ENCODE measurements around the gene POLR1E.
"Not testable (repeated sequence)": the region's sequence is repeated elsewhere in the genome, so short reads cannot be mapped to it uniquely, and the experiment has no call there.

Gene POLR1E

GRCh38 chr9:37468620-37469019 lies 17.1 kb upstream of the POLR1E start:
- DNase-seq (ENCODE audit: low read depth in 1 of 2, low spot score in 1 of 2), result peak in 1 of 2 experiments; percentile 56
- in situ Hi-C loops (cut with HindIII; ENCODE audit: low pct_unique_long_range_greater_than_20kb, low sequenced_read_pairs), result no loop called here
- no peak for TF ChIP-seq JUND (IDR thresholded peaks at IDR 0.05; ENCODE audit: low read depth)

GRCh38 chr9:37471942-37472684 lies 13.6 kb upstream of the POLR1E start:
- TF ChIP-seq JUND (IDR thresholded peaks at IDR 0.05; ENCODE audit: low read depth), result peak; percentile 83; the same call in 1 of the 2 replicates
- in situ Hi-C loops (cut with HindIII; ENCODE audit: low pct_unique_long_range_greater_than_20kb, low sequenced_read_pairs), result no loop called here
- DNase-seq (ENCODE audit: low read depth in 1 of 2, low spot score in 1 of 2), result peak in 1 of 2 experiments; percentile 74

DNA sequence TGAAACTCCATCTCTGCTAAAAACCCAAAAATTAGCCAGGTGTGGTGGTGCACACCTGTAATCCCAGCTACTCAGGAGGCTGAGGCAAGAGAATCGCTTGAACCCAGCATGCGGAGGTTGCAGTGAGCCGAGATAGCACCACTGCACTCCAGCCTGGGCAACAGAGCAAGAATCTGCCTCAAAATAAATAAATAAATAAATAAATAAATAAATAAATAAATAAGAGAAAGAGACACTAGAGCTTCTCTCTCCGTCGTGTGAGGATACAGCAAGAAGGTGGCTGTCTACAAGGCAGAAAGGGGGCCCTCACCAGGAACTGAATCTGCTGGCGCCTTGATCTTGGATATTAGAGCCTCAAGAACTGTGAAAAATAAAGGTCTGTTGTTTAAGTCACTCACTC lies 11.8 kb upstream of the POLR1E start:
- DNase-seq (ENCODE audit: low read depth in 1 of 2, low spot score in 1 of 2); in situ Hi-C loops (cut with HindIII; ENCODE audit: low pct_unique_long_range_greater_than_20kb, low sequenced_read_pairs): not testable (repeated sequence)

DNA sequence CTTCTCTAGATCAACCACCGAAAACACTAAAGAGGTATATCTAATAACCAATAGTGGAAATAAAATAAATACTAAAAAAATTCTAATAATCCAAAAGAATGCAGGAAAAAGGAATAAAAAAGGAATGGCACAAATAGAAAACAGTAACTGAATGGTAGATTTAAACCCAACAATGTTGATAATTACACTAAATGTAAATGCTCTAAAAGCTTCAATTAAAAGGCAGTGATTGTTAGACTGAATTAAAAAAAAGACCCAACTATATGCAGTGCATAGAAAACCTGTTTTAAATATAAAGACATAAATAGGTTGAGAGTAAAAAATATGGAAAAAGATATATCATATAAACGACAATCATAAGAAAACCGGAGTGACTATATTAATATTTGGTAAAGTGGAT lies 11.3 kb upstream of the POLR1E start:
- in situ Hi-C loops (cut with HindIII; ENCODE audit: low pct_unique_long_range_greater_than_20kb, low sequenced_read_pairs), result no loop called here
- TF ChIP-seq JUND (IDR thresholded peaks at IDR 0.05; ENCODE audit: low read depth), result no peak
- no peak for DNase-seq (ENCODE audit: low read depth in 1 of 2, low spot score in 1 of 2)

DNA sequence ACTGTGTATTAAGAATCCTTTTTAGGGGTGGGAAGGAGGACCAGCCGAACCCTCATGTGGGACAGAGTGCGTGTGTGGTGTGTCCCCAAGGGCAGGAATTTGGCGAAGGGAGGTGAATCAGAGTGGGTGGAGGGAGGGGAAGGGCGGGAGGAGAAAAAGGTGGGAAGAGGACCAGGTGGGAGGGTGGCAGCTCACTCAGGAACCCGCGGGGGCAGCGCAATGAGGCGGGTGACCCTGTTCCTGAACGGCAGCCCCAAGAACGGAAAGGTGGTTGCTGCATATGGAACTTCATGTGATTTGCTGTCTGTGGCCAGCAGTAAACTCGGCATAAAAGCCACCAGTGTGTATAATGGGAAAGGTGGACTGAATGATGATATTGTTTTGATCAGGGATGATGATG lies 8.8 kb upstream of the POLR1E start:
- DNase-seq (ENCODE audit: low read depth in 1 of 2, low spot score in 1 of 2), result no peak
- in situ Hi-C loops (cut with HindIII; ENCODE audit: low pct_unique_long_range_greater_than_20kb, low sequenced_read_pairs), result no loop called here
- no peak for TF ChIP-seq JUND (IDR thresholded peaks at IDR 0.05; ENCODE audit: low read depth)

- in situ Hi-C loops (cut with HindIII; ENCODE audit: low pct_unique_long_range_greater_than_20kb, low sequenced_read_pairs); DNase-seq (ENCODE audit: low read depth in 1 of 2, low spot score in 1 of 2): not testable (repeated sequence)
Measured at GRCh38 chr9:37477443-37477842, 8.3 kb upstream of the POLR1E start.

DNA sequence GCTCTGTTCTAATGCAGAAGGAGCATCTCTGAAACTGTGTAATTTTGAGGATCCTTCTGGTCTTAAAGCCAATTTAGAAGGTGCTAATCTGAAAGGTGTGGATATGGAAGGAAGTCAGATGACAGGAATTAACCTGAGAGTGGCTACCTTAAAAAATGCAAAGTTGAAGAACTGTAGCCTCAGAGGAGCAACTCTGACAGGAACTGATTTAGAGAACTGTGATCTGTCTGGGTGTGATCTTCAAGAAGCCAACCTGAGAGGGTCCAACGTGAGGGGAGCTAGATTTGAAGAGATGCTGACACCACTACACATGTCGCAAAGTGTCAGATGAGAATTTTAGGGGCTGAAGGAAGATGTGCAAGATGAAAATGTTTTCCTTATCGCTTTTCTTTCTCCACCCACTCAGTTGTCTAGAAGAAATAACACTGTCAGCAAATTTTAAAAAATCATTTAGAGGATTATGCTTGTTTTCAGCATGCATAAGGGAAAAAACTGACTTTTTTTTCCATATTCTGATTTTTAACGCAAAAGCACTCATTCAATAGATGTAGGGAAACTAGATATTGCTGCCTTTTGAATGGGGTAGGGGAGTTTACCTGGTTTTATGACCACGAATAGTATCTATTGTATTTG lies 7.6 kb upstream of the POLR1E start:
- in situ Hi-C loops (cut with HindIII; ENCODE audit: low pct_unique_long_range_greater_than_20kb, low sequenced_read_pairs); DNase-seq (ENCODE audit: low read depth in 1 of 2, low spot score in 1 of 2): not testable (repeated sequence)

- in situ Hi-C loops (cut with HindIII; ENCODE audit: low pct_unique_long_range_greater_than_20kb, low sequenced_read_pairs), result no loop called here
- no peak for TF ChIP-seq JUND (IDR thresholded peaks at IDR 0.05; ENCODE audit: low read depth)
- DNase-seq (ENCODE audit: low read depth in 1 of 2, low spot score in 1 of 2), result no peak
Measured at GRCh38 chr9:37480759-37481158, 5.0 kb upstream of the POLR1E start.

DNA sequence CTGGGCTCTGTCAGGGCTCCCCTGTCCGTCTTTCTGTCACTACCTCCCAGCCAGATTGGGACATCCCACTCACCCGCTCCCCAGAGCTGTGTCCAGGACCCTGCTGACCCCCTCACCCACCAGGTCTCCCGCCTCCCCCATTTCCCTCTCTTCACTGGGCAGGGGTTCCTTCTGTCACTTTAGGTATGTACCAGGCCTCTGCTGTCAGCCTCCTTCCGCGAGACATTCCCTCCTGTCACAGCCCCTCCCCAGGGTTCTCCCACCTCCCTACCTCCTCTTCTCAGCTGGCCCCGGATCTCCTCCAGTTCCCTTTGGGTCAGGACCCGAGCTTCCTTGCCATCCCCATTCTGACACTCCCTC lies 488 bp downstream of the POLR1E start:
- no peak for TF ChIP-seq JUND (IDR thresholded peaks at IDR 0.05; ENCODE audit: low read depth)
- no peak for DNase-seq (ENCODE audit: low read depth in 1 of 2, low spot score in 1 of 2)
- in situ Hi-C loops (cut with HindIII; ENCODE audit: low pct_unique_long_range_greater_than_20kb, low sequenced_read_pairs), result no loop called here

DNA sequence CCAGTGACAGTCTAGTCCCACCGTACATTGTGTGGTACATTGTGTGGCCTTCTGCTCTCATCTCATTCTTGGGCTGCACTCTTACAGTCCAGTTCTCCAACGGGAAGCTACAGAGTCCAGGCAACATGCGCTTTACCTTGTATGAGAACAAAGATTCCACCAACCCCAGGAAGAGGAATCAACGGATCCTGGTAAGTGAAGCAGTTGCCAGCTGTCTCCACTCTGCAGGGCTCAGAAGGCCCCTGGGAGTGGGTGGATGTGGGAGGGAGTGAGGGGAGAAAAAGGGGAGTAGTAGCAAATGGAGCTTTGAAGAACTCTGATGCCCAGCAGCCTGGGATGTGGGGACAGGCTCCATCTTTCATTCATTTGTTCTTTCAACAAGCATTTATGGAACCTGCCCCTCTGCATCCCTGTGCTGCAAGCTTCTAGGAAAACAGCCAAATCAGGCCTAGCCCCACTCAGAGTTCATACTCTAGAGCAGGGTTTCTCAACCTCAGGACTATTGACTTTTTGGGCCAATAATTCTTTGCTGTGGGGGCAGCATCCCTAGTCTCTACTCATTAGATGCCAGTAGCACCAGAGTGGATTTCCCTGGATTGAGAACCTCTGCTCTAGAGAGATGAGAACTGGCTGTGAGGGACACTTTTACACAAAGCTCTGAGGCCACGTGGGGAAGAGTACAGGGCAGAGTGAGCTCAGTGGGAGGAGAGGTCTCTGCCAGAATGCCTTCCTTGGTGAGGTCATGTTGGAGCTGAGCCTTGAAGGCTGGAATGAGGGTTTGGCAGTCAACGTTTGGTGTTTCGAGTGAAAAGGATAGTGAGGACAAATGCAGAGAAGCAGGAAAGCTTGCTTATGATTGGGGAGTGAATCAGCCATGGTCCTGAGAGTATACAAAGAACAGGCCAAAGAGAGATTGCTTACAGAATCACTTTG lies 1.1 kb downstream of the POLR1E start:
- in situ Hi-C loops (cut with HindIII; ENCODE audit: low pct_unique_long_range_greater_than_20kb, low sequenced_read_pairs), result no loop called here
- DNase-seq (ENCODE audit: low read depth in 1 of 2, low spot score in 1 of 2), result no peak
- no peak for TF ChIP-seq JUND (IDR thresholded peaks at IDR 0.05; ENCODE audit: low read depth)

DNA sequence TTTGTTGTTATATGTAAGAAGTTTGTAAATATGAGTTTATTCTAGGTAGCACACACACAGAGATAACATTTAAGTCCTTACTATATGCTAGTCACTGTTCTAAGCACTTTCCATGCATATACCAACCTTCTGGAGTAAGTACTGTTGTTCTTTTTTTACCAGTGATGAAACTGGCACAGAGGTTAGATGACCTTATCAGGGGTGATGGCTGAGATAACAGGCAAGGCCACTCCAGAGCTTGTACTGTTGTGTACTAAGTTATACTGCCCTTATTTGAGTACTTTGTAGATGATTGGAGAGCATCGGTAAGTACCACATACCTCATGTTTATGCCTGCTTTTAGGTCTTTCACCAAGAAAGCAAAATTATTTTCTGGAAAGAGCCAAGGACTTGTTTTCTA lies 6.2 kb downstream of the POLR1E start:
- in situ Hi-C loops (cut with HindIII; ENCODE audit: low pct_unique_long_range_greater_than_20kb, low sequenced_read_pairs), result no loop called here
- no peak for DNase-seq (ENCODE audit: low read depth in 1 of 2, low spot score in 1 of 2)
- TF ChIP-seq JUND (IDR thresholded peaks at IDR 0.05; ENCODE audit: low read depth), result no peak

DNA sequence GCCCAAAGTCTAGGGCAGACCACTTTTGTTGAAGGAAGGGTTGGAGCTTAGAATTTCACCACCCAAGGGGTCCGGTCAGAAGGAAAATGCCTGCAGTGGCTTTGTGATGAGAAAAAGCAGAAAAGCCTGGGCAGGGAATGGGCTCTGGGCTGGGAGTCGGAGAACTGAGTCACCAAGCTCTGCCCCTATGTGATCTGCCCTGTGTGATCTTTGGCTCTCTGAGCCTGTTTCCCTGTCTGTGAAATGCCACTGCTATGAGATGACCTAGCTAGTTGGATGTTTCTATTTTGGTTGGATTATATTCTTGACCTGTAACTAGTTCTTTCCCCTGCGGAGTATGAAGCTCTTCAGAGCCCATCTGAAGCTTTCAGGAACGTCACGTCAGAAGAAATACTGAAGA lies 9.8 kb downstream of the POLR1E start:
- DNase-seq (ENCODE audit: low read depth in 1 of 2, low spot score in 1 of 2), result no peak
- in situ Hi-C loops (cut with HindIII; ENCODE audit: low pct_unique_long_range_greater_than_20kb, low sequenced_read_pairs), result no loop called here
- no peak for TF ChIP-seq JUND (IDR thresholded peaks at IDR 0.05; ENCODE audit: low read depth)

DNA sequence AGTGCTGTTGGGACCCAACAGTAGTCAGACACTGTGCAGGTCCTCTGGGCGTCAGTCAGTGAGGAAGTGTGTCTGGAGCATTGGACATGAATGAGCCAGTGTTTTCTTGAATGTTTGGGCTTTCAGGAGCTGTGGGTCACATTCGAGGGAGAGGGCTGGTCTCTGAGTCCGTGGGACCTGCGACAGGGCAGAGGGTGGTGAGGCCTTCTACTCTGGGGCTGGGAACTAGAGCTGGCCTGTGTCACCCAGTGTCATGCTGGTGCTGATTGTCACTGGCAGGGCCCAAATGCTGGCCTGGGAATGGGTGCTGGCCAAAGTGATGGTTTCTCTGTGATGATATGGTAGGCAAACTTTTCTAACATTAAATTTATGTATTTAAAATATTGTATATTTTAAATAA lies 10.3 kb downstream of the POLR1E start:
- no peak for TF ChIP-seq JUND (IDR thresholded peaks at IDR 0.05; ENCODE audit: low read depth)
- no peak for DNase-seq (ENCODE audit: low read depth in 1 of 2, low spot score in 1 of 2)
- in situ Hi-C loops (cut with HindIII; ENCODE audit: low pct_unique_long_range_greater_than_20kb, low sequenced_read_pairs), result no loop called here

All from T47D (cell line).